Left lung (tissue), 10 donors: Measurements from ENCODE around the gene GMPS. TPM values are rescaled to one million over a fixed set of nuclear protein-coding genes. Genes with fewer than 3 reads are reported as not detected.
A peak's percentile ranks its signal among the peaks of the same experiment; 100 is the strongest.
"Not testable (repeated sequence)": the region's sequence is repeated elsewhere in the genome, so short reads cannot be mapped to it uniquely, and the experiment has no call there.

Experiments
- ATAC-seq: fragments of 200-7000 bp; cut with Tn5 transposase; one replicate; pipeline ENCODE4 v1.9.1; 2020; ENCODE audit warnings: moderate library complexity
- DNase-seq, 4 donors: peaks; one replicate each; pipeline ENCODE4 v3.0.0-alpha.2; 2013 to 2020
- H3K27ac ChIP-seq, 2 donors: fragments of 200-600 bp; sonication (generic) in 1 of 2; one replicate each; pipeline versions ENCODE4 v1.5.0 to v1.8.0; 2020 to 2021
- H3K27me3 ChIP-seq, 2 donors: fragments of 200-600 bp; sonication (generic) in 1 of 2; one replicate each; pipeline versions ENCODE4 v1.5.0 to v1.8.0; 2020 to 2021
- H3K36me3 ChIP-seq, 2 donors: fragments of 200-600 bp; sonication (generic) in 1 of 2; one replicate each; pipeline versions ENCODE4 v1.5.0 to v1.8.0; 2020 to 2021
- H3K4me1 ChIP-seq, 2 donors: fragments of 200-600 bp; one replicate each; pipeline ENCODE4 v1.8.0; 2021
- H3K4me3 ChIP-seq, 2 donors: fragments of 200-600 bp; sonication (generic) in 1 of 2; one replicate each; pipeline versions ENCODE4 v1.5.0 to v1.8.0; 2020 to 2021; ENCODE audit warnings: mild to moderate bottlenecking in 1 of 2
- H3K9me3 ChIP-seq, 2 donors: fragments of 200-600 bp; sonication (generic) in 1 of 2; one replicate each; pipeline versions ENCODE4 v1.5.0 to v1.8.0; 2020 to 2021
- intact Hi-C, 2 donors: fragments of 100-400 bp; cut with DNase I; formaldehyde crosslinking; loops; one replicate each; pipeline versions ENCODE4 v1.11.2 to v1.14.2; 2022
- polyA plus RNA-seq, 6 donors: library from polyadenylated mRNA; unstranded; fragments of 120-200 nt; gene quantifications; one replicate each; pipeline ENCODE4 v1.2.1, GENCODE V29; 2013; ENCODE audit not compliant: insufficient read length in 6 of 6
- total RNA-seq, 2 donors: library from RNA; stranded (reverse); fragmentation: NEBNext Ultra II Directional; extraction: Animal tissue kit (Norgen Biotek cat#: 25700); gene quantifications; one replicate each; pipeline ENCODE4 v1.2.1, GENCODE V29; 2021
- TF ChIP-seq, protein P1 (sequence below), 2 donors: fragments of 200-600 bp; sonication (generic) in 1 of 2; IDR thresholded peaks; one replicate each; pipeline versions ENCODE4 v1.5.0 to v1.8.0; 2021; ENCODE audit warnings: antibody characterized with exemption in 2 of 2
- donor health status: DM: no; HTN: yes; CAD: no.
- donor health status: DM: no; HTN: no; CAD: no.

Gene GMPS
- total and polyA plus RNA-seq, 8 donors = 46.0 to 72.3 (median 60.0) TPM

DNA sequence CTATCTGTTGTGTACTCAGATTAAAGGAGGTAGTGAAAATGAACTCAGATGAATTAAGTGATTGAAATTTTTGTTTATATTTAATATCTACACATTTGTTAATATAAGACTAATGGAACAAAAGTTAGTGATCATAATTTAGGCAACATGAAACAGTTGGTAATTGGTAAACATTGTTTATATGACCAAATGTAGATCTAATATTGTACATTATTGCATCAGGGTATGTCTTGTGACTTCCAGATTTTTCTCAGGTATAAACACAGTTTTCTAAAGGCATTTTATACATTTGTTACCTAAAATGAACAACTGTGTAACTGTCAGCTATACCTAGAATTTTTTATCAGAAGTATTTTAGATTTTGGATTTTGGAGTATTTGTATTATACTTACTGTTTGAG is 14.8 kb downstream of the GMPS start:
- TF ChIP-seq, protein P1, sequence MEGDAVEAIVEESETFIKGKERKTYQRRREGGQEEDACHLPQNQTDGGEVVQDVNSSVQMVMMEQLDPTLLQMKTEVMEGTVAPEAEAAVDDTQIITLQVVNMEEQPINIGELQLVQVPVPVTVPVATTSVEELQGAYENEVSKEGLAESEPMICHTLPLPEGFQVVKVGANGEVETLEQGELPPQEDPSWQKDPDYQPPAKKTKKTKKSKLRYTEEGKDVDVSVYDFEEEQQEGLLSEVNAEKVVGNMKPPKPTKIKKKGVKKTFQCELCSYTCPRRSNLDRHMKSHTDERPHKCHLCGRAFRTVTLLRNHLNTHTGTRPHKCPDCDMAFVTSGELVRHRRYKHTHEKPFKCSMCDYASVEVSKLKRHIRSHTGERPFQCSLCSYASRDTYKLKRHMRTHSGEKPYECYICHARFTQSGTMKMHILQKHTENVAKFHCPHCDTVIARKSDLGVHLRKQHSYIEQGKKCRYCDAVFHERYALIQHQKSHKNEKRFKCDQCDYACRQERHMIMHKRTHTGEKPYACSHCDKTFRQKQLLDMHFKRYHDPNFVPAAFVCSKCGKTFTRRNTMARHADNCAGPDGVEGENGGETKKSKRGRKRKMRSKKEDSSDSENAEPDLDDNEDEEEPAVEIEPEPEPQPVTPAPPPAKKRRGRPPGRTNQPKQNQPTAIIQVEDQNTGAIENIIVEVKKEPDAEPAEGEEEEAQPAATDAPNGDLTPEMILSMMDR (IDR thresholded peaks at IDR 0.05) = no peak
- peaks cover 3 to 7% of the 10 kb centered on the region in 2 donors for H3K4me1 ChIP-seq
- no peaks in the 10 kb centered on the region for H3K36me3 ChIP-seq
- no peak overlapping the region for H3K4me3 ChIP-seq
- intact Hi-C loops = no loop called here
- H3K9me3 ChIP-seq = no peaks in the 10 kb centered on the region
- no peak overlapping the region for H3K27ac ChIP-seq
- no peak for ATAC-seq
- no peaks in the 10 kb centered on the region for H3K27me3 ChIP-seq
- no peak for DNase-seq

GRCh38 chr3:155886348-155886747 is 15.9 kb downstream of the GMPS start:
- H3K27ac ChIP-seq, H3K36me3 ChIP-seq, H3K4me3 ChIP-seq, intact Hi-C loops, H3K27me3 ChIP-seq, H3K9me3 ChIP-seq, ATAC-seq, DNase-seq: not testable (repeated sequence)
- H3K4me1 ChIP-seq = peaks cover 2 to 14% of the 10 kb centered on the region in 2 donors

- ATAC-seq (no peak), DNase-seq (no peak)
- no peaks in the 10 kb centered on the region for H3K36me3 ChIP-seq
- no peaks in the 10 kb centered on the region for H3K27me3 ChIP-seq
- TF ChIP-seq, protein P1 (IDR thresholded peaks at IDR 0.05) = no peak
- intact Hi-C loops = no loop called here
- H3K27ac ChIP-seq = no peak overlapping the region
- no peaks in the 10 kb centered on the region for H3K9me3 ChIP-seq
- H3K4me1 ChIP-seq = peaks cover 0 to 14% of the 10 kb centered on the region in 2 donors
- H3K4me3 ChIP-seq = no peak overlapping the region
Measured at GRCh38 chr3:155886915-155887314, 16.5 kb downstream of the GMPS start.

DNA sequence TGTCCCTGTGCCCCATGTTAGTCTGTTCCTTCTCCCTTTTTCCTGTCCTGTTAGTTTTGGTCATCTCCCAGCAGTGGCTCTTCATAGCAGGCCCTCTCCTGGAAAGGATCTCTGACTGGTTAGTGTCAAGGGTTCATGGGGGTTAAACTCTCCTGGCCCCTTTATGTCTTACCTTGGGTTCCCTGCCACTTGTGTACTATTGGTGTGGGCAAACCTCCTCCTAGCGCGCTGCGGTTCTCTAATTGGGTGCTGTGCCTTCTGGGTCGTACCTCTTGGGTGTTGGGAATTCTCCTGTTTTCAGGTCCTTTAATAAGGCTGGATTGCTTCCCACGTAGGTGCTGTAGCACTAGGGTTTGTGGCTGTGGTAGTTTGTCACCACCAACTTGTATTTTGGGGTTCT is 18.8 kb downstream of the GMPS start:
- H3K4me1 ChIP-seq = peaks cover 0 to 14% of the 10 kb centered on the region in 2 donors
- DNase-seq (no peak), ATAC-seq (no peak)
- H3K9me3 ChIP-seq = no peaks in the 10 kb centered on the region
- no peak overlapping the region for H3K27ac ChIP-seq
- intact Hi-C loops = no loop called here
- peaks cover 0 to 5% of the 10 kb centered on the region in 2 donors for H3K36me3 ChIP-seq
- TF ChIP-seq, protein P1 (IDR thresholded peaks at IDR 0.05) = no peak
- no peaks in the 10 kb centered on the region for H3K27me3 ChIP-seq
- H3K4me3 ChIP-seq = no peak overlapping the region

GRCh38 chr3:155889952-155890351 is 19.5 kb downstream of the GMPS start:
- intact Hi-C loops = no loop called here
- Histone ChIP-seq H3K4me3 (no peak overlapping the region), H3K27me3 (no peaks in the 10 kb centered on the region), H3K9me3 (no peaks in the 10 kb centered on the region), H3K4me1 (peaks cover 0 to 14% of the 10 kb centered on the region in 2 donors), H3K36me3 (peaks cover 0 to 13% of the 10 kb centered on the region in 2 donors), H3K27ac (no peak overlapping the region)
- ATAC-seq (no peak), DNase-seq (no peak)
- TF ChIP-seq, protein P1 (IDR thresholded peaks at IDR 0.05) = no peak

- ATAC-seq = peak; percentile 18
Measured at GRCh38 chr3:155890671-155891190, 20.3 kb downstream of the GMPS start.

More at GRCh38 chr3:155890671-155891190, 20.3 kb downstream of the GMPS start:
- Histone ChIP-seq H3K27ac (no peak overlapping the region), H3K4me1 (peaks cover 0 to 14% of the 10 kb centered on the region in 2 donors), H3K9me3 (no peaks in the 10 kb centered on the region), H3K36me3 (peaks cover 0 to 17% of the 10 kb centered on the region in 2 donors), H3K27me3 (no peaks in the 10 kb centered on the region), H3K4me3 (no peak overlapping the region)
- TF ChIP-seq, protein P1 (IDR thresholded peaks at IDR 0.05) = no peak
- intact Hi-C loops = no loop called here
- DNase-seq = peak in 1 of 4 donors; percentile 24
